ENCODE data around the gene CXorf58. TPM values are rescaled to one million over a fixed set of nuclear protein-coding genes. Genes with fewer than 3 reads are reported as not detected.
"Not testable (repeated sequence)": the region's sequence is repeated elsewhere in the genome, so short reads cannot be mapped to it uniquely, and the experiment has no call there.

CXorf58 gene, protein sequence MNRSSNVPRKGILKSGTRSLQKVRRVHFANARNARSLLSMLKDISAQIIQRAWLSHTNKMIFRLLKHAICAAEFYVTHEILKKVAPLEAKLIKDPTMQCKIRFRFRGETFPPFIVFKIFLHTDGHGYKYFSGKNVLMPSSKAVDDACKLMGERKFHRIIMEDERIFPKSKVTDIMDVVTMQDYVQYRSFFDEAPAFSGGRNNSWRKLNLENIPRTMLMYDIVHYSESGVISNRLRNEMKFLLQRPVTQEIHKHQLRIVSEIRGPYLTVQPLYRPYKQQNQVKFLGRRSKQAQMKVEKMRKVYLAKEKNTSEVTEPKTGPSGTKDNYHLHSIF
- polyA plus RNA-seq (2013, experiment 1 of 2; ENCODE audit: insufficient read length) = not detected
- polyA plus RNA-seq (2013, experiment 2 of 2; ENCODE audit: insufficient read length) = not detected

DNA sequence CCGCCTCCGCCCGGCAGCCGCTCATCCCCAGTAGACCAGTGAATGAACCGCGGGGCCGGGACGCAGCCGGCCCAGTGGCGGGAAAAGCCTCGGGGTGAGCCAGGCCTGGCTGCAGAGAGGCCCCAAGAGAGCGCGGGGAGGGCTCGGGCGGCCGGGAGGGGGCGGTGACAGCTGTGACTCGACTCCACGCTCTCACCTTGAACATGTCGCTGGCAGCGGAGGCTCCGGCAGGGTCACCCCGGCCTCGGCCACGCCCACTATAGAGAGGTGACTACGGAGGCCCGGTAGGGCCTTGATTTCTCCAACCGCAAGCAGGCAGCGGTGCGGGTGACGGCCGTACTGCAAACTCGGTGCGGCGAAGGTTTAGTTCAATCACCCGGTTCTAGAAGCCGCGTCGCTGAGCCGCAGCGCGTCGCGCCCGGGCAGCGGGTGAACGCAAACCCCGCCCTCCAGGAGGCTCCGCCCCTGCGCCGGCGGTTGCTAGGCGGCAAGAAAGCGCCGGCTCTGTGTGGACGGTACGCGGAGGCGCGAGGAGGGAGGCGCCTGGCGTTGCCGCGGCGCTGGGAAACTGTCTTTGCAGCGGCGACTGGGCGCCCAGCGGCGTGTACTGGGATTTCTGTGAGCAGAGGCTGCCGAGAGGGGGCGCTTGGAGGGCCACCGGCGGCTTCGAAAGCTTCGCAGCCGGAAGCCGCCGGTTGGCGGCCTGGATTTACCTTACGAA lies at the start of gene CXorf58, which contains the start of gene APOO:
CXorf58 (plus strand) TSS at position 509 of the 721 bp plus-strand sequence. CDS start 2,297 bp downstream, outside the sequence.
APOO (minus strand) TSS at position 441 of the 721 bp plus-strand sequence; CDS start at position 205, 236 bp downstream.
- peak; percentile 92 for DNase-seq

DNA sequence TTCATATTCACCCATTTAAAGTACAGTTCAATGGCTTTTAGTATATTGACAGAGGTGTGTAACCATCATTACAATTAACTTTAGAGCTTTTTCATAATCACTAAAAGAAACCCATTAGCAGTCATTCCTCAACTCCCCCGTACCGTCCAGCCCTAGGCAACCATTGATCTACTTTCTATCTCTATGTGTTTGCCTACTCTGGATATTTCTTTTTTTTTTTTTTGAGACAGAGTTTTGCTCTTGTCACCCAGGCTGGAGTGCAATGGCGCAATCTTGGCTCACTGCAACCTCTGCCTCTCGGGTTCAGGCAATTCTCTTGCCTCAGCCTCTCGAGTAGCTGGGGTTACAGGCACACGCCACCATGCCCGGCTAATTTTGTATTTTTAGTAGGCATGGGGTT lies 48.6 kb upstream of the CXorf58 start:
- not testable (repeated sequence) for DNase-seq

GRCh38 chrX:23861215-23861896 lies 46.5 kb upstream of the CXorf58 start:
- DNase-seq = no peak

- not testable (repeated sequence) for DNase-seq
Observed at GRCh38 chrX:23861952-23862351, 45.9 kb upstream of the CXorf58 start.

- DNase-seq = no peak
Observed at GRCh38 chrX:23864742-23865326, 43.0 kb upstream of the CXorf58 start.

DNA sequence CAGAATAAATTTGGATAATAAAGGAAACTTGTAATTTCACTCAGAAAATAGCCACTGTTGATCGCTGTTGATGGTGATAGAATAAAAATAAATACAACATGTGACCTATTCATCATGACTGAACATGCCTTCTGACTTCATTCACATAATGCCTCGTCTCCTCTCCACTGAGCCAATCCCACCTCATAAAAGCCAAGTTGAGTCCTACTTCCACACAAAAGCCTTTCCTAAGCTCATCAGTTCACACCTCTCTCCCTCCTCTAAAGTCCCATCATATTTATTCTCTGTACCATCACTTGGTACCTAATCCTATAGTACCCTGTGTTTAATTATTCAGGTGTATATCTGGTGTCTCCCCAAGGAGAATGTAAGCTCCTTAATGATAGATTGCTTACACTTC lies 37.8 kb upstream of the CXorf58 start:
- no peak for DNase-seq

- DNase-seq = no peak
Observed at GRCh38 chrX:23871905-23872546, 35.8 kb upstream of the CXorf58 start.

DNA sequence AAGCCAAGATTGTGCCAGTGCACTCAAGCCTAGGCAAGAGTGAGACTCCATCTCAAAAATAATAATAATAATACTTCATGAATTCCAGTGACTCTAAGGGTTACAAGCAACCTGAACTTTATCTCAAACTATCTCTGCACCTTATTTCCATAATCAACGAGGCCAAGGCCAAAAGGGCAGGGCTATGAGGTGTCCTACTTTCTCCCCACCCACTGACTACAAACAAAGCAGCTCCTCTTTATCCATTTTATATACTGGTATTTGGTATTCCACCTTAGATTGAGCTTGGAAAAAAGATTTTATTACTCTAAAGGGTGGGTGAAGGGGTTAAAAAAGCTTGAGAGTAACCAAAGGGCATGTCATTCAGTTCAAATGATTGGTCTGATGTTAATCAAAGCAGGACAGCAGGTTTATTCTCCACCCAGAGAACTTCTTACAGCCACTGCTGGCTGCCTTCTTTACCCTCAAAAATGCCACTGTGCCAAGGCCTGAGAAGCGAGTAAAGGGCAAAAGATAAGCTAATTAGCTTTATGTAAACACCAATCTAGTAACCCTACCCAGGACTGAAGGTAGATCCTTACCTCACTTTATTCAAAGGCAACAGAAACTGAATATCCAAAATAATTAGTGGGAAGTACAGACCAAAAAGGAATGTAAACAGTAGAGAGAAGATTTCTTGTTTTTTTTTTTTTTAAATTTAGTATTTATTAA lies 28.3 kb upstream of the CXorf58 start:
- DNase-seq = no peak

DNA sequence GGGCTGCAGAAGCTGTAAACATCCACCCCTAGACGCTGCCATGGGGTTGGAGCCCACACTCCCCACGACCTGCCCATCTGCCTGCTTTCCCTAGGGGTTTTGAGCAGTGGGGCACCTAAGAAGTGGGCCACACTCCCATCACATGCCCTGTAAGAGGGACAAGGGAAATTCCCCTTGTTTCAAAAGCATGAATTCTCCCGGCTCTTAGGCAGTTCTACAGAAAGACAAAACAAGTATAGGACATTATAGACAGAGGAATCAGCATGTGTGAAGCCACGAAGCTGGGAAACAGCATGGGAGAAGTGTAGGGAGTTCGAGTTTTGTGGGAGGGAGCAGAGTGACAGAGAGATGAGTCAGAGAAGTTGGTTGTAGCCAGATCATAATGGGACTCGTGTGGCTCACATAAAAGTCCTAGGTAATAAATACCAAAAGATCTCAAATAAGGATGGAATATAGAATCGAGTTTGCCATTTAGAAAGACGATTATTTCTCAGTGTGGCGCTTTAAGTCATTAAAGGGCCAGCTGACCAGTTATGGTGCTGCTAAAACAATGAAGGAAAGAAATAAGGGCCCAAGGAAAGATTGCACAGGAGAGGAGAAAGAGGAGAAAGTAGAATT lies 24.0 kb upstream of the CXorf58 start:
- DNase-seq = peak; percentile 82

DNA sequence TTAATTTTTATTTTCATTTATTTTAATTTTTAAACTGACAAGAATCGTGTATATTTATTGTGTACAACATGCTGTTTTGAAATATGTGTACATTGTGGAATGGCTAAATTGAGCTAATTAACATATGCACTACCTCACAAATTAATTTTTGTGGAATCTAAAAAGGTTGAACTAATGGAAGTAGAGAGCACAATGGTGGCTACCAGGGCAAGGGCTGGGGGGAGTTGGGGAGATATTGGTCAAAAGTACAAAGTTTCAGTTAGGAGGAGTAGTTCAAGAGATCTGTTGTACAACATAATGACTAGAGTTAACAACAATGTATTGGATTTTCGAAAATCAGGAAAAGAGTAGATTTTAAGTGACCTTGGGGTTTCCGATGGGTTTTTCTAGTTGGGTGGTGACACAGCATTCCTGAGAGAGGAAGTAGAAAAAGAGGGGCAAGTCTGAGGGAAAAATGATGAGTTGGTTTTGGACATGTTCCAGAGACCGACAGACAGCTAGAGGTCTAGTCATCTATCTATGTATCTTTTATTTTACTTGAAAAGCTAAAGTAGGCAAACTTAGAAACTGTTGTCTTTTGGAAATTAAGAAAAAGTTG lies 23.3 kb upstream of the CXorf58 start:
- peak; percentile 84 for DNase-seq

DNA sequence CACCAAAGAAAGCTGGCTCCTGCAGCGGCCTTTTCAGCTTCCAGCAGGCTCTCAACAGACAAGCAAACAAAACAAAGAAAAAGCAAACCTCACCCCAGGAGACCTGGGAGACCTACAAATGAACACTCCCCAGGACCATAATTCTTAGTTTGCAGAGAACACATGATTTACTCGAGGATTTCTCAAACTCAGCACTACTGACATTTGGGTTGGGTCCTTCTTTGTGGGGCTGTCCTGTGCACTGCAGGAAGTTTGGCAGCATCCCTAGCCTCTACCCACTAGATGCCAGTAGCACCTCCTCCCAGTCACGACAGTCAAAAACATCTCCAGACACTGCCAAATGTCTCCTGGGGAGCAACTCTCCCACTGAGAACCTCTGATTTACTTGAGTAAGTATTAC lies 22.0 kb upstream of the CXorf58 start:
- DNase-seq = peak; percentile 65

- no peak for DNase-seq
Observed at GRCh38 chrX:23887451-23887850, 20.4 kb upstream of the CXorf58 start.

GRCh38 chrX:23887918-23888317 lies 19.9 kb upstream of the CXorf58 start:
- DNase-seq = no peak

- DNase-seq = no peak
Observed at GRCh38 chrX:23888887-23889501, 18.8 kb upstream of the CXorf58 start.

DNA sequence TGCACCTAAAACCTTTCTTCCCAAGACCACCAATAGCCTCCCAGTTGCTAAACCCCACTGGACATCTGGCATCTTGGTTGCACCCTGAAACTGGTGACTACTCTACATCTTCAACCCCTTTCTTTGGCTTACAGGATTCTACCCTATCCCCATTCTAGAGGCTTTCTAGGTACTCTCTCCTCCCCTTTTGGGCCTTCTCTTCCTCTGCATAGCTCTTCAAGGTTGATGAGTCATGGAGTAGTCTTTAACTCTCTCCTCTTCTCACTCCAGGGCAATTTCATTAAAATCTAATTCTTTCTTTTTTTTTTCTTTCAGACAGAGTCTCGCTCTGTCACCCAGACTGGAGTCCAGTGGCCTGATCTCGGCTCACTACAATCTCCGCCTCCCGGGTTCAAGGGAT lies 16.9 kb upstream of the CXorf58 start:
- DNase-seq = no peak

- DNase-seq = not testable (repeated sequence)
Observed at GRCh38 chrX:23894993-23895392, 12.8 kb upstream of the CXorf58 start.

GRCh38 chrX:23896539-23896938 lies 11.3 kb upstream of the CXorf58 start:
- not testable (repeated sequence) for DNase-seq

GRCh38 chrX:23896981-23897380 lies 10.8 kb upstream of the CXorf58 start:
- DNase-seq = no peak

- no peak for DNase-seq
Observed at GRCh38 chrX:23898412-23898959, 9.3 kb upstream of the CXorf58 start.

Data from fibroblast of skin of scalp (primary cell).